Measurements from ENCODE around the gene PATJ.

PATJ gene

GRCh38 chr1:61895175-61895574 is 152.9 kb downstream of the PATJ start:
- DNase-seq (ENCODE audit: low spot score), result no peak
- in situ Hi-C loops (cut with MboI; ENCODE audit: low pct_unique_long_range_greater_than_20kb, low sequenced_read_pairs, unreplicated experiment), result no loop called here
- TF ChIP-seq, protein P1, sequence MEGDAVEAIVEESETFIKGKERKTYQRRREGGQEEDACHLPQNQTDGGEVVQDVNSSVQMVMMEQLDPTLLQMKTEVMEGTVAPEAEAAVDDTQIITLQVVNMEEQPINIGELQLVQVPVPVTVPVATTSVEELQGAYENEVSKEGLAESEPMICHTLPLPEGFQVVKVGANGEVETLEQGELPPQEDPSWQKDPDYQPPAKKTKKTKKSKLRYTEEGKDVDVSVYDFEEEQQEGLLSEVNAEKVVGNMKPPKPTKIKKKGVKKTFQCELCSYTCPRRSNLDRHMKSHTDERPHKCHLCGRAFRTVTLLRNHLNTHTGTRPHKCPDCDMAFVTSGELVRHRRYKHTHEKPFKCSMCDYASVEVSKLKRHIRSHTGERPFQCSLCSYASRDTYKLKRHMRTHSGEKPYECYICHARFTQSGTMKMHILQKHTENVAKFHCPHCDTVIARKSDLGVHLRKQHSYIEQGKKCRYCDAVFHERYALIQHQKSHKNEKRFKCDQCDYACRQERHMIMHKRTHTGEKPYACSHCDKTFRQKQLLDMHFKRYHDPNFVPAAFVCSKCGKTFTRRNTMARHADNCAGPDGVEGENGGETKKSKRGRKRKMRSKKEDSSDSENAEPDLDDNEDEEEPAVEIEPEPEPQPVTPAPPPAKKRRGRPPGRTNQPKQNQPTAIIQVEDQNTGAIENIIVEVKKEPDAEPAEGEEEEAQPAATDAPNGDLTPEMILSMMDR (IDR thresholded peaks at IDR 0.05; ENCODE audit: extremely low read depth, insufficient read depth, missing control alignments), result no peak

- in situ Hi-C loops (cut with MboI; ENCODE audit: low pct_unique_long_range_greater_than_20kb, low sequenced_read_pairs, unreplicated experiment), result no loop called here
- TF ChIP-seq, protein P1 (IDR thresholded peaks at IDR 0.05; ENCODE audit: extremely low read depth, insufficient read depth, missing control alignments), result no peak
- no peak for DNase-seq (ENCODE audit: low spot score)
These were observed 156.4 kb downstream of the PATJ start for GRCh38 chr1:61898658-61899057.

DNA sequence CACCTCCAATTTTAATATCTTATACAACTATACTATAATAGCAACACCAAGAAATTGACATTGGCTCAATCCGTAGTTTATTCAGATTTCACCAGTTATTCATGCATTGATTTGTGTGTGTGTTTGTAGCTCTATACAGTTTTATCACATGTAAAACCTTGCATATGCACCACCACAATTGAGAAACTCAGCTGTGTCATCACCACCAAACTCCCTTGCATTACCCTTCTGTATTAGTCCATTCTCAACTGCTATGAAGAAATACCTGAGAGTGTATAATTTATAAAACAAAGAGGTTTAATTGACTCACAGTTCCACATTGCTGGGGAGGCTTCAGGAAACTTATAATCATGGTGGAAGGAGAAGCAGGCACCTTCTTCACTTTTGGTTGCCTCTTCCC is 162.1 kb downstream of the PATJ start:
- TF ChIP-seq, protein P1 (IDR thresholded peaks at IDR 0.05; ENCODE audit: extremely low read depth, insufficient read depth, missing control alignments), result no peak
- DNase-seq (ENCODE audit: low spot score), result no peak
- in situ Hi-C loops (cut with MboI; ENCODE audit: low pct_unique_long_range_greater_than_20kb, low sequenced_read_pairs, unreplicated experiment), result no loop called here

DNA sequence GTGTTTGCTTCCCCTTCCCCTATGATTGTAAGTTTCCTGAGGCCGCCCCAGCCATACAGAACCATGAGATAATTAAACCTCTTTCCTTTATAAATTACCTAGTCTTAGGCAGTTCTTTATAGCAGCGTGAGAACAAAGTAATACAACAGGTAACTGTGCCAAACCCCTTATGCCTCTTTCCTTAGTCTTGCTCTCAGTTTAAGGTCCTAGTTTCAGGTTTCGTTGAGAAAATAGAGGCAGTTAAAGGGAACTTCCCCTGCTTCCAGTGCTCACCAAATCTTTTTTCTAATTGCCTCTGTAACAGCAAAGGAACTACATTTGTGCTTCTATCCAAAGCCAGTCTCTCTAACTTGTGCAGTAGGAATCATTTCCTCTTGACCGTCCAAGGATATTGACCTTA is 164.8 kb downstream of the PATJ start:
- no peak for DNase-seq (ENCODE audit: low spot score)
- in situ Hi-C loops (cut with MboI; ENCODE audit: low pct_unique_long_range_greater_than_20kb, low sequenced_read_pairs, unreplicated experiment), result no loop called here
- TF ChIP-seq, protein P1 (IDR thresholded peaks at IDR 0.05; ENCODE audit: extremely low read depth, insufficient read depth, missing control alignments), result no peak

- in situ Hi-C loops (cut with MboI; ENCODE audit: low pct_unique_long_range_greater_than_20kb, low sequenced_read_pairs, unreplicated experiment), result no loop called here
- no peak for DNase-seq (ENCODE audit: low spot score)
- TF ChIP-seq, protein P1 (IDR thresholded peaks at IDR 0.05; ENCODE audit: extremely low read depth, insufficient read depth, missing control alignments), result no peak
These were observed 167.8 kb downstream of the PATJ start for GRCh38 chr1:61910035-61910434.

GRCh38 chr1:61914823-61915482 is 172.7 kb downstream of the PATJ start:
- in situ Hi-C loops (cut with MboI; ENCODE audit: low pct_unique_long_range_greater_than_20kb, low sequenced_read_pairs, unreplicated experiment), result no loop called here
- TF ChIP-seq, protein P1 (IDR thresholded peaks at IDR 0.05; ENCODE audit: extremely low read depth, insufficient read depth, missing control alignments), result no peak
- DNase-seq (ENCODE audit: low spot score), result no peak
